HG02571 (cell line): ENCODE results near the gene UBE3C.

Experiments
- ATAC-seq: cut with Tn5 transposase; IDR thresholded peaks from one replicate; pipeline ENCODE4 v1.9.1; 2021; ENCODE audit warnings: mild to moderate bottlenecking, moderate library complexity; ENCODE audit not compliant: unreplicated experiment

Gene UBE3C

GRCh38 chr7:157291404-157292080 is 152.8 kb downstream of the UBE3C start:
- no peak for ATAC-seq

GRCh38 chr7:157292258-157292657 is 153.5 kb downstream of the UBE3C start:
- no peak for ATAC-seq

DNA sequence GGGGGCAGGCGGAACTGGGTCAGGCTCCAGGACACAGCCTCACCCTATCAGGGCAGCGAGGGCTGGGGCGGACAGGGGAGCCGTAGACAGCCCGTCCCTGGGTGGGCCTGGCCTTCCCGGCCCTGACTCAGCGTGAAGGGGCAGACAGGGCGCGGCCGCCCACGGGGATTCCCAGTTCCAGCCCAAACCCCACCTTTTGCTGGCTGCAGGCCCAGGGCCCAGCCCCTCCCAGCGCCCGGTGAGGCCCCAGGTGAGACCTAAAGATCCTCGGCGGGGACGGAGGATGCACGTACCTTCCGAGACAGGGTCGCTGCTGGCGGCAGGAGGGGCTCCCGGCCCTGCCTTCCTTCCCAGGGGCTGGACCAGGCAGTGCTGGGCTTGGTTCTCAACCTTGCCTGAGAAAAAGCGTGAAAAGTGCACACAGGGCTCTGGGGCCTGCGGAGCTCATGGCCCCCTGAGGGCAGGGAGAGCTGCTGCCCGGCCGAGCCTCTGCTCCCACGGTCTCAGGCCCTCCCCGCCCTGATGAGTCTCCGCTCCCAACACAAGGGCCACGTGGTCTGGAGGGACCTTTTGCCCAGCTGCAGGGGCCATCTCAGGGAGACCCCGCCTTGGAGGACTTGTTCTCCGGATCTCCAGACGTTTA is 154.2 kb downstream of the UBE3C start:
- ATAC-seq: no peak

DNA sequence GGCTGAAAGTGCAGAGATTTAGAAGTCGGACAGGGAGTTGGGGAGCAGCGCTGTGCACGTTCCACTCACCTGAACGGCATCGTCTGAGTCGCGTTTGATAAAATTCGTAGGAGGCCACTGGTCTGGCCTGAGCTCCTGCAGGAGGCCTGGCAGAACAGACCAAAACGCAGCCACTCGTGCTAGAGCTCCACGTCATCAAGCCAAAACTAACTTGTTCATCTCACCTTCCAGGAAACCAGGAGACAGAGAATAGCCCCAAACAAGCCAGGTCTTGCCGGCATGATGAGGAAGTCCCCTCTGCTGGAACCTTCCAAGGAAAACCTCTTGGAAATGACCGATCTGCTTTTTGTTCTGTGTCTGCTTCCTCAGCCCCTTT is 154.7 kb downstream of the UBE3C start:
- no peak for ATAC-seq

DNA sequence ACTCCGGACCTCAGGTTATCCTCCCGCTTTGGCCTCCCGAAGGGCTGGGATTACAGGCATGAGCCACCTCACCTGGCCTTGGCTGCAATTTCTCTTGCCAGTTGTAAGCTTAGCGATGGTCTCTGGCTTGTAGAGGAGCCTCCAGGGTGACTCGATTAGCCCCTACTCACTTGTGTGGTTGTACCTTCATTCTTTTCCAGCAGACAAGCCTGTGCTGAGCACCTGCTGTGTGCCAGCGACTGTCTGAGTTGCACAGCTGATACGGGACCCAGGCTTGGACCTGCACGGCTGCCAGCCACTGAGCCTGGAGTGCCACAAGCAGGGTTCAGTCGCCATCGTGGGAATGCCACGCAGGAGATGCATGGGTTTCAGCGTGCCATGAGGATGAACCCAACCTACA is 156.0 kb downstream of the UBE3C start:
- no peak for ATAC-seq

- ATAC-seq: no peak
These were observed 156.6 kb downstream of the UBE3C start for GRCh38 chr7:157295338-157295737.

- ATAC-seq: no peak
These were observed 158.5 kb downstream of the UBE3C start for GRCh38 chr7:157297185-157297584.

- ATAC-seq: no peak
These were observed 160.5 kb downstream of the UBE3C start for GRCh38 chr7:157299317-157299612.

- no peak for ATAC-seq
These were observed 161.1 kb downstream of the UBE3C start for GRCh38 chr7:157299613-157300368.

DNA sequence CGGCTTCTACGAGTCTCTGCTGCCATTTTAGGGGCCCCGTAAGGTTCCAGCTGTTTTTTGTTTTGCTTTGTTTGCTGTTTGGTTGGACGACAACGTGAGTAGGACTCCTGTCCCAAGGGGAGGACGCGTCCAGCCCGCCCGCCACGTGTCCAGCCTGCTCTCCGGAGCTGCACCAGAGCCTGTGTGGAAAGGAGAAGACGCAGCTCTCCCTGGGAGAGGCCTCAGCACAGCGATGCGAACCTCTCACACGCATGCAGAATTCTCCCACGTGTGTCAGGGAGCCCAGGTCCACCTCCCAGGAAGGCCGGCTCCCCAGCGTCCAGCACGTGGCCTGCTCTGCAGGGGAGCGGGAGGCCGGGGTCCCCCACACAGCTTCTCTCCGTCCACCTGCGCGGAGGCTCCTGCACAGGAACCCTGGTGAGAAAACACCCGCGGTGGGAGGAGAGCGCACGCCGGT is 161.7 kb downstream of the UBE3C start:
- no peak for ATAC-seq

GRCh38 chr7:157301610-157302120 is 162.9 kb downstream of the UBE3C start:
- no peak for ATAC-seq

- no peak for ATAC-seq
These were observed 168.4 kb downstream of the UBE3C start for GRCh38 chr7:157306846-157307838.

DNA sequence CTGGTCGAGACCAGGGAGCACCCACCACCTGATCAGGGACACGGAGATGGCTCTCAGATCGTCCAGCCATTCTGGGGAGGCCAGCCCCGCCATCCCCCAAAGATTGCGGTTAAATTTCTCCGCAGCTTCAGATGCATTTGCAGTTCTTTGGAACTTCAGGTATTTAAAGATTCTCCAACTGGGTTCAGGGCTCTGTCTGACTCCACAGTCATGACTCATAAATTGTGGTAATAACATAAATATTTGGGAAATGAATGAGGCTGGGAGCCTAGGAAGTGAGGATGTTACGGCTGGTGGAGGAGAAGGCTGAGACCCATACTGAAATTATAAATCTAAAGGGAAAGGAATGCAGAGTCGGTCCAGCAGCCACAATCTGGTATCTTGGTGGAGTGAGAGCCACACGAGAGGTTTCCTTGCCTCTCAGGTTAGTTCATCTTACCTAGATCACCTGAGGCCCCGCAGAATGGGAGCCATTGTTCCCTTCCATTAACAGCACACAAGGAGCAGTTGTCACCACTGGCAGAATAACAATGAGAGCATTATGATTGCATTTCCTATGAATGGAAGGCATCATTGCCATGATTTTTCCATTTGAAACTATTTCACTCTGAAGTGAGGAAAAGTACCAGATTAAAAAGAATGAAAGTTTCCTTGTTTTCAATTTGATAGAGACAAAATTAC is 171.4 kb downstream of the UBE3C start:
- no peak for ATAC-seq

- no peak for ATAC-seq
These were observed 172.0 kb downstream of the UBE3C start for GRCh38 chr7:157310676-157311185.

- ATAC-seq: no peak
These were observed 174.2 kb downstream of the UBE3C start for GRCh38 chr7:157312941-157313340.

GRCh38 chr7:157313645-157314044 is 174.9 kb downstream of the UBE3C start:
- no peak for ATAC-seq

- peak; percentile 74 for ATAC-seq
These were observed 179.4 kb downstream of the UBE3C start for GRCh38 chr7:157318015-157318706.
